ENCODE data around the gene SERPIND1. TPM values are rescaled to one million over a fixed set of nuclear protein-coding genes. Genes with fewer than 3 reads are reported as not detected.

Gene SERPIND1
- polyA plus RNA-seq, 2 donors = 0.06 to 0.20 TPM

GRCh38 chr22:20798974-20799373 lies 25.1 kb downstream of the SERPIND1 start:
- Histone ChIP-seq H3K27ac (ENCODE audit: low read depth in 2 of 2, low read length in 1 of 2) (no peak overlapping the region), H3K27me3 (ENCODE audit: control insufficient read depth in 1 of 2, insufficient read depth in 2 of 2, low read length in 2 of 2) (no peaks in the 10 kb centered on the region), H3K4me3 (ENCODE audit: low read depth in 1 of 2, low read length in 2 of 2) (no peak overlapping the region), H3K36me3 (ENCODE audit: control insufficient read depth in 2 of 2, insufficient read depth in 2 of 2, low read length in 1 of 2) (peaks cover 22 to 60% of the 10 kb centered on the region in 2 donors), H3K9me3 (ENCODE audit: control insufficient read depth in 2 of 2, insufficient read depth in 1 of 2, low read depth in 1 of 2, low read length in 1 of 2) (no peaks in the 10 kb centered on the region), H3K4me1 (ENCODE audit: control insufficient read depth in 2 of 2, insufficient read depth in 2 of 2, low read length in 1 of 2) (no peaks in the 10 kb centered on the region)
- WGBS, 2 donors = 92 to 95% methylated on average over 10 of the region's 10 CpGs

- peaks cover 24 to 61% of the 10 kb centered on the region in 2 donors for H3K36me3 ChIP-seq (ENCODE audit: control insufficient read depth in 2 of 2, insufficient read depth in 2 of 2, low read length in 1 of 2)
- no peaks in the 10 kb centered on the region for H3K9me3 ChIP-seq (ENCODE audit: control insufficient read depth in 2 of 2, insufficient read depth in 1 of 2, low read depth in 1 of 2, low read length in 1 of 2)
- no peaks in the 10 kb centered on the region for H3K27me3 ChIP-seq (ENCODE audit: control insufficient read depth in 1 of 2, insufficient read depth in 2 of 2, low read length in 2 of 2)
- H3K4me3 ChIP-seq (ENCODE audit: low read depth in 1 of 2, low read length in 2 of 2) = no peak overlapping the region
- WGBS, 2 donors = 70 to 74% methylated on average over 8 of the region's 8 CpGs
- no peak overlapping the region for H3K27ac ChIP-seq (ENCODE audit: low read depth in 2 of 2, low read length in 1 of 2)
- H3K4me1 ChIP-seq (ENCODE audit: control insufficient read depth in 2 of 2, insufficient read depth in 2 of 2, low read length in 1 of 2) = no peaks in the 10 kb centered on the region
Observed at GRCh38 chr22:20799449-20799848, 25.5 kb downstream of the SERPIND1 start.

GRCh38 chr22:20802452-20802851 lies 28.5 kb downstream of the SERPIND1 start:
- no peaks in the 10 kb centered on the region for H3K9me3 ChIP-seq (ENCODE audit: control insufficient read depth in 2 of 2, insufficient read depth in 1 of 2, low read depth in 1 of 2, low read length in 1 of 2)
- 76 to 91% methylated on average over 6 of the region's 6 CpGs for WGBS, 2 donors
- H3K27me3 ChIP-seq (ENCODE audit: control insufficient read depth in 1 of 2, insufficient read depth in 2 of 2, low read length in 2 of 2) = no peaks in the 10 kb centered on the region
- no peak overlapping the region for H3K27ac ChIP-seq (ENCODE audit: low read depth in 2 of 2, low read length in 1 of 2)
- peaks cover 26 to 54% of the 10 kb centered on the region in 2 donors for H3K36me3 ChIP-seq (ENCODE audit: control insufficient read depth in 2 of 2, insufficient read depth in 2 of 2, low read length in 1 of 2)
- no peaks in the 10 kb centered on the region for H3K4me1 ChIP-seq (ENCODE audit: control insufficient read depth in 2 of 2, insufficient read depth in 2 of 2, low read length in 1 of 2)
- H3K4me3 ChIP-seq (ENCODE audit: low read depth in 1 of 2, low read length in 2 of 2) = no peak overlapping the region

GRCh38 chr22:20802922-20803553 lies 29.1 kb downstream of the SERPIND1 start:
- Histone ChIP-seq H3K36me3 (ENCODE audit: control insufficient read depth in 2 of 2, insufficient read depth in 2 of 2, low read length in 1 of 2) (peaks cover 26 to 52% of the 10 kb centered on the region in 2 donors), H3K9me3 (ENCODE audit: control insufficient read depth in 2 of 2, insufficient read depth in 1 of 2, low read depth in 1 of 2, low read length in 1 of 2) (no peaks in the 10 kb centered on the region), H3K27me3 (ENCODE audit: control insufficient read depth in 1 of 2, insufficient read depth in 2 of 2, low read length in 2 of 2) (no peaks in the 10 kb centered on the region), H3K27ac (ENCODE audit: low read depth in 2 of 2, low read length in 1 of 2) (no peak overlapping the region), H3K4me1 (ENCODE audit: control insufficient read depth in 2 of 2, insufficient read depth in 2 of 2, low read length in 1 of 2) (no peaks in the 10 kb centered on the region), H3K4me3 (ENCODE audit: low read depth in 1 of 2, low read length in 2 of 2) (no peak overlapping the region)
- 94 to 95% methylated on average over 11 of the region's 11 CpGs for WGBS, 2 donors

GRCh38 chr22:20803696-20804324 lies 29.9 kb downstream of the SERPIND1 start:
- Histone ChIP-seq H3K27me3 (ENCODE audit: control insufficient read depth in 1 of 2, insufficient read depth in 2 of 2, low read length in 2 of 2) (no peaks in the 10 kb centered on the region), H3K4me1 (ENCODE audit: control insufficient read depth in 2 of 2, insufficient read depth in 2 of 2, low read length in 1 of 2) (no peaks in the 10 kb centered on the region), H3K36me3 (ENCODE audit: control insufficient read depth in 2 of 2, insufficient read depth in 2 of 2, low read length in 1 of 2) (peaks cover 20 to 48% of the 10 kb centered on the region in 2 donors), H3K4me3 (ENCODE audit: low read depth in 1 of 2, low read length in 2 of 2) (no peak overlapping the region), H3K27ac (ENCODE audit: low read depth in 2 of 2, low read length in 1 of 2) (no peak overlapping the region), H3K9me3 (ENCODE audit: control insufficient read depth in 2 of 2, insufficient read depth in 1 of 2, low read depth in 1 of 2, low read length in 1 of 2) (no peaks in the 10 kb centered on the region)
- 77 to 81% methylated on average over 11 of the region's 11 CpGs for WGBS, 2 donors

GRCh38 chr22:20804650-20805049 lies 30.7 kb downstream of the SERPIND1 start:
- Histone ChIP-seq H3K36me3 (ENCODE audit: control insufficient read depth in 2 of 2, insufficient read depth in 2 of 2, low read length in 1 of 2) (peaks cover 13 to 45% of the 10 kb centered on the region in 2 donors), H3K9me3 (ENCODE audit: control insufficient read depth in 2 of 2, insufficient read depth in 1 of 2, low read depth in 1 of 2, low read length in 1 of 2) (no peaks in the 10 kb centered on the region), H3K4me3 (ENCODE audit: low read depth in 1 of 2, low read length in 2 of 2) (no peak overlapping the region), H3K4me1 (ENCODE audit: control insufficient read depth in 2 of 2, insufficient read depth in 2 of 2, low read length in 1 of 2) (no peaks in the 10 kb centered on the region), H3K27ac (ENCODE audit: low read depth in 2 of 2, low read length in 1 of 2) (no peak overlapping the region), H3K27me3 (ENCODE audit: control insufficient read depth in 1 of 2, insufficient read depth in 2 of 2, low read length in 2 of 2) (no peaks in the 10 kb centered on the region)
- WGBS, 2 donors = 89 to 91% methylated on average over 6 of the region's 6 CpGs

GRCh38 chr22:20805972-20806471 lies 32.1 kb downstream of the SERPIND1 start:
- Histone ChIP-seq H3K27ac (ENCODE audit: low read depth in 2 of 2, low read length in 1 of 2) (no peak overlapping the region), H3K36me3 (ENCODE audit: control insufficient read depth in 2 of 2, insufficient read depth in 2 of 2, low read length in 1 of 2) (peaks cover 13 to 51% of the 10 kb centered on the region in 2 donors), H3K27me3 (ENCODE audit: control insufficient read depth in 1 of 2, insufficient read depth in 2 of 2, low read length in 2 of 2) (no peaks in the 10 kb centered on the region), H3K4me1 (ENCODE audit: control insufficient read depth in 2 of 2, insufficient read depth in 2 of 2, low read length in 1 of 2) (no peaks in the 10 kb centered on the region), H3K9me3 (ENCODE audit: control insufficient read depth in 2 of 2, insufficient read depth in 1 of 2, low read depth in 1 of 2, low read length in 1 of 2) (no peaks in the 10 kb centered on the region), H3K4me3 (ENCODE audit: low read depth in 1 of 2, low read length in 2 of 2) (no peak overlapping the region)
- WGBS, 2 donors = 78 to 80% methylated on average over 3 of the region's 3 CpGs

GRCh38 chr22:20807315-20807752 lies 33.4 kb downstream of the SERPIND1 start:
- Histone ChIP-seq H3K9me3 (ENCODE audit: control insufficient read depth in 2 of 2, insufficient read depth in 1 of 2, low read depth in 1 of 2, low read length in 1 of 2) (no peaks in the 10 kb centered on the region), H3K27ac (ENCODE audit: low read depth in 2 of 2, low read length in 1 of 2) (no peak overlapping the region), H3K27me3 (ENCODE audit: control insufficient read depth in 1 of 2, insufficient read depth in 2 of 2, low read length in 2 of 2) (no peaks in the 10 kb centered on the region), H3K4me3 (ENCODE audit: low read depth in 1 of 2, low read length in 2 of 2) (no peak overlapping the region), H3K4me1 (ENCODE audit: control insufficient read depth in 2 of 2, insufficient read depth in 2 of 2, low read length in 1 of 2) (no peaks in the 10 kb centered on the region), H3K36me3 (ENCODE audit: control insufficient read depth in 2 of 2, insufficient read depth in 2 of 2, low read length in 1 of 2) (peaks cover 10 to 49% of the 10 kb centered on the region in 2 donors)
- WGBS, 2 donors = 80 to 84% methylated on average over 4 of the region's 4 CpGs

- no peaks in the 10 kb centered on the region for H3K9me3 ChIP-seq (ENCODE audit: control insufficient read depth in 2 of 2, insufficient read depth in 1 of 2, low read depth in 1 of 2, low read length in 1 of 2)
- no peaks in the 10 kb centered on the region for H3K4me1 ChIP-seq (ENCODE audit: control insufficient read depth in 2 of 2, insufficient read depth in 2 of 2, low read length in 1 of 2)
- WGBS, 2 donors = 80 to 85% methylated on average over 4 of the region's 4 CpGs
- H3K4me3 ChIP-seq (ENCODE audit: low read depth in 1 of 2, low read length in 2 of 2) = no peak overlapping the region
- no peak overlapping the region for H3K27ac ChIP-seq (ENCODE audit: low read depth in 2 of 2, low read length in 1 of 2)
- no peaks in the 10 kb centered on the region for H3K27me3 ChIP-seq (ENCODE audit: control insufficient read depth in 1 of 2, insufficient read depth in 2 of 2, low read length in 2 of 2)
- peaks cover 6 to 36% of the 10 kb centered on the region in 2 donors for H3K36me3 ChIP-seq (ENCODE audit: control insufficient read depth in 2 of 2, insufficient read depth in 2 of 2, low read length in 1 of 2)
Observed at GRCh38 chr22:20808844-20809243, 34.9 kb downstream of the SERPIND1 start.

All from esophagus (tissue), 2 donors.